GM19025 (cell line): ENCODE measurements around the gene AMPD2.
A peak's percentile ranks its signal among the peaks of the same experiment; 100 is the strongest.
"Not testable (repeated sequence)": the region's sequence is repeated elsewhere in the genome, so short reads cannot be mapped to it uniquely, and the experiment has no call there.

Experiments
- ATAC-seq: cut with Tn5 transposase; IDR thresholded peaks from one replicate; pipeline ENCODE4 v1.9.1; 2021; ENCODE audit warnings: mild to moderate bottlenecking, low read depth, moderate library complexity; ENCODE audit not compliant: unreplicated experiment

The AMPD2 gene

GRCh38 chr1:109643385-109644230 lies 24.0 kb downstream of the AMPD2 start:
- peak; percentile 87 for ATAC-seq

- no peak for ATAC-seq
Measured at GRCh38 chr1:109644670-109645069, 25.0 kb downstream of the AMPD2 start.

- no peak for ATAC-seq
Measured at GRCh38 chr1:109649491-109649914, 29.9 kb downstream of the AMPD2 start.

- no peak for ATAC-seq
Measured at GRCh38 chr1:109650609-109651008, 31.0 kb downstream of the AMPD2 start.

- no peak for ATAC-seq
Measured at GRCh38 chr1:109652402-109652801, 32.8 kb downstream of the AMPD2 start.

GRCh38 chr1:109653306-109653705 lies 33.7 kb downstream of the AMPD2 start:
- ATAC-seq: no peak

GRCh38 chr1:109654519-109654918 lies 34.9 kb downstream of the AMPD2 start:
- no peak for ATAC-seq

- ATAC-seq: peak; percentile 92
Measured at GRCh38 chr1:109655615-109656519, 36.2 kb downstream of the AMPD2 start, which contains the start of gene GSTM4. GSTM4 (plus strand) TSS chr1:109656099; CDS start chr1:109656390, 291 bp downstream.

GRCh38 chr1:109657395-109657794 lies 37.8 kb downstream of the AMPD2 start:
- no peak for ATAC-seq

- no peak for ATAC-seq
Measured at GRCh38 chr1:109657970-109658369, 38.3 kb downstream of the AMPD2 start.

- ATAC-seq: no peak
Measured at GRCh38 chr1:109658533-109659042, 39.0 kb downstream of the AMPD2 start.

- no peak for ATAC-seq
Measured at GRCh38 chr1:109659145-109659544, 39.5 kb downstream of the AMPD2 start.

- no peak for ATAC-seq
Measured at GRCh38 chr1:109659997-109660690, 40.5 kb downstream of the AMPD2 start.

- ATAC-seq: not testable (repeated sequence)
Measured at GRCh38 chr1:109660691-109661026, 41.0 kb downstream of the AMPD2 start.

- ATAC-seq: no peak
Measured at GRCh38 chr1:109661391-109661790, 41.8 kb downstream of the AMPD2 start.

GRCh38 chr1:109664671-109665070 lies 45.0 kb downstream of the AMPD2 start:
- no peak for ATAC-seq

GRCh38 chr1:109667452-109668122 lies 48.0 kb downstream of the AMPD2 start, which contains the start of gene GSTM2:
GSTM2 (plus strand) TSS chr1:109668057; CDS start chr1:109668116, 59 bp downstream.
- peak; percentile 97 for ATAC-seq

- no peak for ATAC-seq
Measured at GRCh38 chr1:109668123-109668775, 48.6 kb downstream of the AMPD2 start.

GRCh38 chr1:109669246-109669948 lies 49.8 kb downstream of the AMPD2 start:
- ATAC-seq: no peak
